Measurements from ENCODE around the gene AMER2.
A peak's percentile ranks its signal among the peaks of the same experiment; 100 is the strongest.

AMER2 gene

GRCh38 chr13:25149711-25150110, 22.4 kb downstream of the AMER2 start:
- DNase-seq, result no peak

- DNase-seq, result no peak
Observed at GRCh38 chr13:25148402-25148771, 23.7 kb downstream of the AMER2 start.

- DNase-seq, result no peak
Observed at GRCh38 chr13:25147638-25148401, 24.3 kb downstream of the AMER2 start.

GRCh38 chr13:25143706-25144105, 28.4 kb downstream of the AMER2 start:
- DNase-seq, result no peak

GRCh38 chr13:25141042-25141441, 31.0 kb downstream of the AMER2 start:
- no peak for DNase-seq

- DNase-seq, result no peak
Observed at GRCh38 chr13:25137788-25138115, 34.3 kb downstream of the AMER2 start.

GRCh38 chr13:25136880-25137787, 35.0 kb downstream of the AMER2 start:
- no peak for DNase-seq

GRCh38 chr13:25135896-25136295, 36.2 kb downstream of the AMER2 start:
- no peak for DNase-seq

- DNase-seq, result no peak
Observed at GRCh38 chr13:25132751-25133390, 39.2 kb downstream of the AMER2 start.

- no peak for DNase-seq
Observed at GRCh38 chr13:25131881-25132420, 40.1 kb downstream of the AMER2 start.

GRCh38 chr13:25130944-25131343, 41.1 kb downstream of the AMER2 start:
- DNase-seq, result no peak

GRCh38 chr13:25118378-25118905, 53.6 kb downstream of the AMER2 start:
- DNase-seq, result no peak

GRCh38 chr13:25117312-25117711, 54.8 kb downstream of the AMER2 start:
- no peak for DNase-seq

- no peak for DNase-seq
Observed at GRCh38 chr13:25116044-25116443, 56.0 kb downstream of the AMER2 start.

GRCh38 chr13:25114220-25114619, 57.9 kb downstream of the AMER2 start:
- DNase-seq, result peak; percentile 70

GRCh38 chr13:25112695-25113255, 59.3 kb downstream of the AMER2 start:
- DNase-seq, result no peak

All from NCI-H345 (cell line).